Liver (tissue), 2 donors: ENCODE data around the gene NOP58.

Experiments
- TF ChIP-seq, protein P1 (sequence below): fragments of 150-350 bp; IDR thresholded peaks from 2 replicates; pipeline ENCODE4 v1.5.1; 2017; ENCODE audit warnings: improper control_type of control experiment, low read depth, low read length; ENCODE audit not compliant: missing input control
- TF ChIP-seq, protein P2 (sequence below): IDR thresholded peaks from 2 replicates; pipeline ENCODE4 v1.6.1; 2016; ENCODE audit warnings: antibody characterized with exemption, mild to moderate bottlenecking
- donor health status: healthy.

DNA sequence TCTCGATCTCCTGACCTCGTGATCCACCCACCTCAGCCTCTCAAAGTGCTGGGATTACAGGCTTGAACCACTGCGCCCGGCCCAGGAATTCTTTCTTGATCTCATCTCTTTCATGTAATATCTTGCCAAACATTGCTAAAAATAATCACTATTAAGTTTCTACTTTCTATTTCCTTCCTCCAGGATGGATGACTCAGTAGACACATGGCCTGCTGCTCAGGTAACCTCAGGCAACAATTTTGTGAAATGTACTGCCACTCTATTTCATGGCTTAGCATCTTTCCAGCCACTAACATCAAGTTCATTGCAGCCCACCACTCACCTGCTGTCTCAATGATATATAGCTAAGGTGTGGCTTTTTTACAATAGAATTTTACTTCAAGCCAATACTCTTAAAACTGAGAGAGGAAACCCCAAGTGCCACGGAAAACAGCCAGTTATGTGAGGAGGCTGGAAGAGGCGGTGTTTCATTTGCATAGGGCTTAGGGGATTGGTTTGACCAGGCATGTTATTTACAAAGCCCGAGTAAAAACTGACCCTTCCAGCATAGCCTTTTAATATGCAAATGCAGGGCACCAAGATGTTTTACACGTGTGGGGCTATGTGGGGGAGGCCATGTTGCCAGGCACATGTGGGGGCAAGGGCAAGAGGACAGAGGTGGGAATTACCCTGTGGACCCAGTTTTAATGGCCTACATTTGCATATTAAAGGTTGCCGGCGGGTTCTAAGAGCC is 15.9 kb upstream of the NOP58 start:
- TF ChIP-seq, protein P1, sequence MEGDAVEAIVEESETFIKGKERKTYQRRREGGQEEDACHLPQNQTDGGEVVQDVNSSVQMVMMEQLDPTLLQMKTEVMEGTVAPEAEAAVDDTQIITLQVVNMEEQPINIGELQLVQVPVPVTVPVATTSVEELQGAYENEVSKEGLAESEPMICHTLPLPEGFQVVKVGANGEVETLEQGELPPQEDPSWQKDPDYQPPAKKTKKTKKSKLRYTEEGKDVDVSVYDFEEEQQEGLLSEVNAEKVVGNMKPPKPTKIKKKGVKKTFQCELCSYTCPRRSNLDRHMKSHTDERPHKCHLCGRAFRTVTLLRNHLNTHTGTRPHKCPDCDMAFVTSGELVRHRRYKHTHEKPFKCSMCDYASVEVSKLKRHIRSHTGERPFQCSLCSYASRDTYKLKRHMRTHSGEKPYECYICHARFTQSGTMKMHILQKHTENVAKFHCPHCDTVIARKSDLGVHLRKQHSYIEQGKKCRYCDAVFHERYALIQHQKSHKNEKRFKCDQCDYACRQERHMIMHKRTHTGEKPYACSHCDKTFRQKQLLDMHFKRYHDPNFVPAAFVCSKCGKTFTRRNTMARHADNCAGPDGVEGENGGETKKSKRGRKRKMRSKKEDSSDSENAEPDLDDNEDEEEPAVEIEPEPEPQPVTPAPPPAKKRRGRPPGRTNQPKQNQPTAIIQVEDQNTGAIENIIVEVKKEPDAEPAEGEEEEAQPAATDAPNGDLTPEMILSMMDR = no peak
- TF ChIP-seq, protein P2, sequence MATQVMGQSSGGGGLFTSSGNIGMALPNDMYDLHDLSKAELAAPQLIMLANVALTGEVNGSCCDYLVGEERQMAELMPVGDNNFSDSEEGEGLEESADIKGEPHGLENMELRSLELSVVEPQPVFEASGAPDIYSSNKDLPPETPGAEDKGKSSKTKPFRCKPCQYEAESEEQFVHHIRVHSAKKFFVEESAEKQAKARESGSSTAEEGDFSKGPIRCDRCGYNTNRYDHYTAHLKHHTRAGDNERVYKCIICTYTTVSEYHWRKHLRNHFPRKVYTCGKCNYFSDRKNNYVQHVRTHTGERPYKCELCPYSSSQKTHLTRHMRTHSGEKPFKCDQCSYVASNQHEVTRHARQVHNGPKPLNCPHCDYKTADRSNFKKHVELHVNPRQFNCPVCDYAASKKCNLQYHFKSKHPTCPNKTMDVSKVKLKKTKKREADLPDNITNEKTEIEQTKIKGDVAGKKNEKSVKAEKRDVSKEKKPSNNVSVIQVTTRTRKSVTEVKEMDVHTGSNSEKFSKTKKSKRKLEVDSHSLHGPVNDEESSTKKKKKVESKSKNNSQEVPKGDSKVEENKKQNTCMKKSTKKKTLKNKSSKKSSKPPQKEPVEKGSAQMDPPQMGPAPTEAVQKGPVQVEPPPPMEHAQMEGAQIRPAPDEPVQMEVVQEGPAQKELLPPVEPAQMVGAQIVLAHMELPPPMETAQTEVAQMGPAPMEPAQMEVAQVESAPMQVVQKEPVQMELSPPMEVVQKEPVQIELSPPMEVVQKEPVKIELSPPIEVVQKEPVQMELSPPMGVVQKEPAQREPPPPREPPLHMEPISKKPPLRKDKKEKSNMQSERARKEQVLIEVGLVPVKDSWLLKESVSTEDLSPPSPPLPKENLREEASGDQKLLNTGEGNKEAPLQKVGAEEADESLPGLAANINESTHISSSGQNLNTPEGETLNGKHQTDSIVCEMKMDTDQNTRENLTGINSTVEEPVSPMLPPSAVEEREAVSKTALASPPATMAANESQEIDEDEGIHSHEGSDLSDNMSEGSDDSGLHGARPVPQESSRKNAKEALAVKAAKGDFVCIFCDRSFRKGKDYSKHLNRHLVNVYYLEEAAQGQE = no peak
